ENCODE measurements around the gene JARID2.

The JARID2 gene

GRCh38 chr6:15303920-15304291 is 58.0 kb downstream of the JARID2 start:
- no peaks in the 10 kb centered on the region for H3K79me2 ChIP-seq (ENCODE audit: insufficient read depth, low read length)
- H2AFZ ChIP-seq (ENCODE audit: low read depth, low read length, severe bottlenecking), result no peak overlapping the region
- no peak overlapping the region for H3K4me3 ChIP-seq (ENCODE audit: insufficient read depth, low read length, poor library complexity, severe bottlenecking)
- no peak overlapping the region for H3K4me2 ChIP-seq (ENCODE audit: low read depth, low read length, poor library complexity, severe bottlenecking)
- TF ChIP-seq EZH2phosphoT487 (conservative IDR thresholded peaks at IDR 0.05; ENCODE audit: low read length) (no peak), CTCF (IDR thresholded peaks at IDR 0.05; ENCODE audit: insufficient read depth, low read length, poor library complexity, severe bottlenecking) (no peak)
- H3K27ac ChIP-seq (ENCODE audit: low read depth, low read length), result no peak overlapping the region
- H3K9ac ChIP-seq (ENCODE audit: low read length), result no peak overlapping the region
- H4K20me1 ChIP-seq (ENCODE audit: low read depth, low read length), result peaks cover 14% of the 10 kb centered on the region; the same call in 1 of the 2 replicates
- no peaks in the 10 kb centered on the region for H3K9me2 ChIP-seq (replicated peaks; ENCODE audit: insufficient read depth, low read length)
- H3K36me3 ChIP-seq (ENCODE audit: low read length), result no peaks in the 10 kb centered on the region
- H3K9me3 ChIP-seq (ENCODE audit: insufficient read depth, low read length), result no peaks in the 10 kb centered on the region
- no peaks in the 10 kb centered on the region for H3K27me3 ChIP-seq (ENCODE audit: low read length)
- H3F3A ChIP-seq (ENCODE audit: insufficient read depth), result no peaks in the 10 kb centered on the region

GRCh38 chr6:15304337-15305042 is 58.6 kb downstream of the JARID2 start:
- no peaks in the 10 kb centered on the region for H3K79me2 ChIP-seq (ENCODE audit: insufficient read depth, low read length)
- H3K27ac ChIP-seq (ENCODE audit: low read depth, low read length), result no peak overlapping the region
- H3K36me3 ChIP-seq (ENCODE audit: low read length), result no peaks in the 10 kb centered on the region
- H2AFZ ChIP-seq (ENCODE audit: low read depth, low read length, severe bottlenecking), result no peak overlapping the region
- no peaks in the 10 kb centered on the region for H3F3A ChIP-seq (ENCODE audit: insufficient read depth)
- H3K9ac ChIP-seq (ENCODE audit: low read length), result no peak overlapping the region
- no peak overlapping the region for H3K4me2 ChIP-seq (ENCODE audit: low read depth, low read length, poor library complexity, severe bottlenecking)
- TF ChIP-seq CTCF (IDR thresholded peaks at IDR 0.05; ENCODE audit: insufficient read depth, low read length, poor library complexity, severe bottlenecking), result no peak
- TF ChIP-seq EZH2phosphoT487 (conservative IDR thresholded peaks at IDR 0.05; ENCODE audit: low read length), result no peak
- peaks cover 14% of the 10 kb centered on the region; the same call in 1 of the 2 replicates for H4K20me1 ChIP-seq (ENCODE audit: low read depth, low read length)
- H3K4me3 ChIP-seq (ENCODE audit: insufficient read depth, low read length, poor library complexity, severe bottlenecking), result no peak overlapping the region
- H3K27me3 ChIP-seq (ENCODE audit: low read length), result no peaks in the 10 kb centered on the region
- no peaks in the 10 kb centered on the region for H3K9me3 ChIP-seq (ENCODE audit: insufficient read depth, low read length)
- H3K9me2 ChIP-seq (replicated peaks; ENCODE audit: insufficient read depth, low read length), result no peaks in the 10 kb centered on the region

- TF ChIP-seq EZH2phosphoT487 (conservative IDR thresholded peaks at IDR 0.05; ENCODE audit: low read length) (no peak), CTCF (IDR thresholded peaks at IDR 0.05; ENCODE audit: insufficient read depth, low read length, poor library complexity, severe bottlenecking) (no peak)
- no peak overlapping the region for H3K4me2 ChIP-seq (ENCODE audit: low read depth, low read length, poor library complexity, severe bottlenecking)
- H3K27me3 ChIP-seq (ENCODE audit: low read length), result no peaks in the 10 kb centered on the region
- H3K9me3 ChIP-seq (ENCODE audit: insufficient read depth, low read length), result no peaks in the 10 kb centered on the region
- peaks cover 9% of the 10 kb centered on the region; the same call in 1 of the 2 replicates for H4K20me1 ChIP-seq (ENCODE audit: low read depth, low read length)
- H2AFZ ChIP-seq (ENCODE audit: low read depth, low read length, severe bottlenecking), result no peak overlapping the region
- H3K79me2 ChIP-seq (ENCODE audit: insufficient read depth, low read length), result no peaks in the 10 kb centered on the region
- H3K27ac ChIP-seq (ENCODE audit: low read depth, low read length), result no peak overlapping the region
- H3K4me3 ChIP-seq (ENCODE audit: insufficient read depth, low read length, poor library complexity, severe bottlenecking), result no peak overlapping the region
- H3F3A ChIP-seq (ENCODE audit: insufficient read depth), result no peaks in the 10 kb centered on the region
- H3K9ac ChIP-seq (ENCODE audit: low read length), result no peak overlapping the region
- no peaks in the 10 kb centered on the region for H3K36me3 ChIP-seq (ENCODE audit: low read length)
- no peaks in the 10 kb centered on the region for H3K9me2 ChIP-seq (replicated peaks; ENCODE audit: insufficient read depth, low read length)
Measured at GRCh38 chr6:15305496-15305895, 59.6 kb downstream of the JARID2 start.

All from SU-DHL-6 (cell line).